Parathyroid adenoma (tissue), 2 donors: ENCODE results near the gene SUCLG2.
"Not testable (repeated sequence)": the region's sequence is repeated elsewhere in the genome, so short reads cannot be mapped to it uniquely, and the experiment has no call there.

ENCODE experiments used
- H2AFZ ChIP-seq: fragments of 300-600 bp; sonication (generic); one replicate; pipeline ENCODE4 v1.7.0; 2017; ENCODE audit warnings: antibody characterized with exemption, mild to moderate bottlenecking
- H3K27ac ChIP-seq: fragments of 300-600 bp; sonication (generic); one replicate; pipeline ENCODE4 v1.7.0; 2017
- H3K27me3 ChIP-seq: fragments of 300-600 bp; sonication (generic); one replicate; pipeline ENCODE4 v1.7.0; 2017; ENCODE audit warnings: low read length; ENCODE audit not compliant: control insufficient read depth, insufficient read depth
- H3K36me3 ChIP-seq: fragments of 300-600 bp; sonication (generic); one replicate; pipeline ENCODE4 v1.7.0; 2017; ENCODE audit warnings: low read length; ENCODE audit not compliant: control insufficient read depth, insufficient read depth
- H3K4me1 ChIP-seq: fragments of 300-600 bp; sonication (generic); one replicate; pipeline ENCODE4 v1.7.0; 2017; ENCODE audit warnings: control low read depth
- H3K4me2 ChIP-seq: fragments of 300-600 bp; sonication (generic); one replicate; pipeline ENCODE4 v1.7.0; 2017; ENCODE audit warnings: low read length
- H3K4me3 ChIP-seq: fragments of 300-600 bp; sonication (generic); one replicate; pipeline ENCODE4 v1.7.0; 2017; ENCODE audit warnings: low read depth, low read length
- H3K79me2 ChIP-seq: fragments of 300-600 bp; sonication (generic); one replicate; pipeline ENCODE4 v1.7.0; 2017; ENCODE audit warnings: control low read depth
- H3K9ac ChIP-seq: fragments of 300-600 bp; sonication (generic); one replicate; pipeline ENCODE4 v1.7.0; 2017; ENCODE audit warnings: mild to moderate bottlenecking
- H3K9me3 ChIP-seq: fragments of 300-600 bp; sonication (generic); one replicate; pipeline ENCODE4 v1.7.0; 2017; ENCODE audit warnings: low read length; ENCODE audit not compliant: control insufficient read depth
- CTCF ChIP-seq: fragments of 300-600 bp; sonication (generic); IDR thresholded peaks from one replicate; pipeline ENCODE4 v1.7.0; 2017; ENCODE audit warnings: antibody characterized with exemption, mild to moderate bottlenecking
- donor health status: primary hyperparathyroidism.

SUCLG2 gene

GRCh38 chr3:67540198-67540894 is 114.1 kb downstream of the SUCLG2 start:
- Histone ChIP-seq H3K27me3 (no peaks in the 10 kb centered on the region), H3K79me2 (no peaks in the 10 kb centered on the region), H3K9ac (no peak overlapping the region), H3K4me1 (no peaks in the 10 kb centered on the region), H3K4me2 (no peak overlapping the region), H3K9me3 (no peaks in the 10 kb centered on the region), H2AFZ (no peak overlapping the region), H3K4me3 (no peak overlapping the region), H3K27ac (no peak overlapping the region), H3K36me3 (no peaks in the 10 kb centered on the region)
- no peak for TF ChIP-seq CTCF

GRCh38 chr3:67537203-67537602 is 117.2 kb downstream of the SUCLG2 start:
- H3K4me1 ChIP-seq, H3K36me3 ChIP-seq: not testable (repeated sequence)

GRCh38 chr3:67535006-67535405 is 119.4 kb downstream of the SUCLG2 start:
- Histone ChIP-seq H3K27ac (no peak overlapping the region), H3K4me1 (no peaks in the 10 kb centered on the region), H3K4me2 (no peak overlapping the region), H3K4me3 (no peak overlapping the region), H3K27me3 (no peaks in the 10 kb centered on the region), H2AFZ (no peak overlapping the region), H3K79me2 (no peaks in the 10 kb centered on the region), H3K9me3 (no peaks in the 10 kb centered on the region), H3K36me3 (no peaks in the 10 kb centered on the region), H3K9ac (no peak overlapping the region)
- no peak for TF ChIP-seq CTCF

More at GRCh38 chr3:67537203-67537602, 117.2 kb downstream of the SUCLG2 start:
- not testable (repeated sequence) for H3K4me3 ChIP-seq, H3K79me2 ChIP-seq, H3K9me3 ChIP-seq, H3K4me2 ChIP-seq, H3K9ac ChIP-seq, H2AFZ ChIP-seq, H3K27me3 ChIP-seq, H3K27ac ChIP-seq

- TF ChIP-seq CTCF: no peak
- Histone ChIP-seq H3K79me2 (no peaks in the 10 kb centered on the region), H3K4me3 (no peak overlapping the region), H3K9me3 (no peaks in the 10 kb centered on the region), H3K9ac (no peak overlapping the region), H3K4me2 (no peak overlapping the region), H3K27ac (no peak overlapping the region), H3K27me3 (no peaks in the 10 kb centered on the region), H3K36me3 (no peaks in the 10 kb centered on the region), H2AFZ (no peak overlapping the region), H3K4me1 (no peaks in the 10 kb centered on the region)
Observed at GRCh38 chr3:67534594-67534993, 119.8 kb downstream of the SUCLG2 start.

GRCh38 chr3:67531181-67532101 is 123.0 kb downstream of the SUCLG2 start:
- H3K9ac ChIP-seq: no peak overlapping the region
- no peaks in the 10 kb centered on the region for H3K79me2 ChIP-seq
- no peak overlapping the region for H3K4me2 ChIP-seq

More at GRCh38 chr3:67531181-67532101, 123.0 kb downstream of the SUCLG2 start:
- H3K4me3 ChIP-seq: no peak overlapping the region
- no peak for TF ChIP-seq CTCF
- H3K36me3 ChIP-seq: no peaks in the 10 kb centered on the region
- H3K27me3 ChIP-seq: no peaks in the 10 kb centered on the region
- H3K9me3 ChIP-seq: no peaks in the 10 kb centered on the region
- no peaks in the 10 kb centered on the region for H3K4me1 ChIP-seq
- no peak overlapping the region for H2AFZ ChIP-seq
- H3K27ac ChIP-seq: no peak overlapping the region
